Astrocyte (in vitro differentiated cells and primary cell): ENCODE measurements around the gene PNPLA5.

ENCODE experiments used
- EZH2 ChIP-seq: IDR thresholded peaks from 2 replicates; pipeline ENCODE4 v1.6.1; 2012; ENCODE audit warnings: mild to moderate bottlenecking, low read length, inconsistent platforms; ENCODE audit not compliant: insufficient read depth
- TF ChIP-seq, protein P1 (sequence below): IDR thresholded peaks from 2 replicates; pipeline ENCODE4 v1.5.1; 2011; ENCODE audit warnings: low read depth, mild to moderate bottlenecking, inconsistent platforms, low read length, moderate library complexity; ENCODE audit not compliant: insufficient read depth

DNA sequence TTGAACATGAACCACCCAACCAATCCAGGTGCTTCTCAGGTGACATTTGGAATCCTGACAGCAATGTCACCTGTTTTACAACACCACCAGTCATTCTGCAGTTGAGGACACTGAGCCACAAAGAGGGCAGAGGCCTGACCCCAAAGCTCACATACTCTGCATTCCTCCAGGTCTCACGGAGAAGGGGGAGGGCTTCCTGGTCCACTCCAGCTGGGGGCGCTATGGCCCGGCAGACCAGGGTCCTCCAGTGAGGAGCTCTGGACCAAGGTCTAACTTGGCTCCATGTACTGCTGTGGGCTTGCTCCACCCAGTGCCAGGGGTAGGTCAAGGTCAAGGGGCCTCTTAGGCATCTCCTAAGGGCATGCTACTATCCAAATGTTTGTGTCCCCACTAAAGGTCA is 30.3 kb upstream of the PNPLA5 start:
- TF ChIP-seq, protein P1, sequence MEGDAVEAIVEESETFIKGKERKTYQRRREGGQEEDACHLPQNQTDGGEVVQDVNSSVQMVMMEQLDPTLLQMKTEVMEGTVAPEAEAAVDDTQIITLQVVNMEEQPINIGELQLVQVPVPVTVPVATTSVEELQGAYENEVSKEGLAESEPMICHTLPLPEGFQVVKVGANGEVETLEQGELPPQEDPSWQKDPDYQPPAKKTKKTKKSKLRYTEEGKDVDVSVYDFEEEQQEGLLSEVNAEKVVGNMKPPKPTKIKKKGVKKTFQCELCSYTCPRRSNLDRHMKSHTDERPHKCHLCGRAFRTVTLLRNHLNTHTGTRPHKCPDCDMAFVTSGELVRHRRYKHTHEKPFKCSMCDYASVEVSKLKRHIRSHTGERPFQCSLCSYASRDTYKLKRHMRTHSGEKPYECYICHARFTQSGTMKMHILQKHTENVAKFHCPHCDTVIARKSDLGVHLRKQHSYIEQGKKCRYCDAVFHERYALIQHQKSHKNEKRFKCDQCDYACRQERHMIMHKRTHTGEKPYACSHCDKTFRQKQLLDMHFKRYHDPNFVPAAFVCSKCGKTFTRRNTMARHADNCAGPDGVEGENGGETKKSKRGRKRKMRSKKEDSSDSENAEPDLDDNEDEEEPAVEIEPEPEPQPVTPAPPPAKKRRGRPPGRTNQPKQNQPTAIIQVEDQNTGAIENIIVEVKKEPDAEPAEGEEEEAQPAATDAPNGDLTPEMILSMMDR, result no peak
- no peak for TF ChIP-seq EZH2
